HG02642 (cell line): Measurements from ENCODE around the gene CFAP46.

Experiments
- ATAC-seq: cut with Tn5 transposase; IDR thresholded peaks from one replicate; pipeline ENCODE4 v1.9.1; 2021; ENCODE audit warnings: mild to moderate bottlenecking; ENCODE audit not compliant: unreplicated experiment, poor library complexity

Gene CFAP46

DNA sequence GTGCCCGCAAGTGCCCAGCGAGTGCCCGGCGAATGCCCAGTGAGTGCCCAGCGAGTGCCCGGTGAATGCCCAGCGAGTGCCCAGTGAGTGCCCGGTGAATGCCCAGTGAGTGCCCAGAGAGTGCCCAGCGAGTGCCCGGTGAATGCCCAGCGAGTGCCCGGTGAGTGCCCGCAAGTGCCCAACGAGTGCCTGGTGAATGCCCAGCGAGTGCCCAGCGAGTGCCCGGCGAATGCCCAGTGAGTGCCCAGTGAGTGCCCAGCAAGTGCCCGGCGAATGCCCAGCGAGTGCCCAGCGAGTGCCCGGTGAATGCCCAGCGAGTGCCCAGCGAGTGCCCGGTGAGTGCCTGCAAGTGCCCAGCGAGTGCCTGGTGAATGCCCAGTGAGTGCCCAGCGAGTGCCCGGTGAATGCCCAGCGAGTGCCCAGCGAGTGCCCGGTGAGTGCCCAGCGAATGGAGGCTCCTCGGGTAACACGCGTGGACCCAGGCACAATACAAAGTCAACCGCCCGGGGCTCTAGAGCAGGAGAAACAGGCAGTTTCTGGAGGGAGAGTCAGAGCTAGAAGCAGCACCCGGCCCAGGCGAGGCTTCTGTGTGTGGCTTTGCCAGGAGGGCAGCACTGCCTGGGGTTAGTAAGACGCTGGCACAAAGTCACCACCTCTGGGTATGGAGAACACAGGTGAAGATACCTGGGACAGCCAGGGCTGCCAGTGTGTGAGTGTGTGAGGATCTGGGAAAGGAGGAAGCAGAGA is 38.2 kb upstream of the CFAP46 start:
- no peak for ATAC-seq

DNA sequence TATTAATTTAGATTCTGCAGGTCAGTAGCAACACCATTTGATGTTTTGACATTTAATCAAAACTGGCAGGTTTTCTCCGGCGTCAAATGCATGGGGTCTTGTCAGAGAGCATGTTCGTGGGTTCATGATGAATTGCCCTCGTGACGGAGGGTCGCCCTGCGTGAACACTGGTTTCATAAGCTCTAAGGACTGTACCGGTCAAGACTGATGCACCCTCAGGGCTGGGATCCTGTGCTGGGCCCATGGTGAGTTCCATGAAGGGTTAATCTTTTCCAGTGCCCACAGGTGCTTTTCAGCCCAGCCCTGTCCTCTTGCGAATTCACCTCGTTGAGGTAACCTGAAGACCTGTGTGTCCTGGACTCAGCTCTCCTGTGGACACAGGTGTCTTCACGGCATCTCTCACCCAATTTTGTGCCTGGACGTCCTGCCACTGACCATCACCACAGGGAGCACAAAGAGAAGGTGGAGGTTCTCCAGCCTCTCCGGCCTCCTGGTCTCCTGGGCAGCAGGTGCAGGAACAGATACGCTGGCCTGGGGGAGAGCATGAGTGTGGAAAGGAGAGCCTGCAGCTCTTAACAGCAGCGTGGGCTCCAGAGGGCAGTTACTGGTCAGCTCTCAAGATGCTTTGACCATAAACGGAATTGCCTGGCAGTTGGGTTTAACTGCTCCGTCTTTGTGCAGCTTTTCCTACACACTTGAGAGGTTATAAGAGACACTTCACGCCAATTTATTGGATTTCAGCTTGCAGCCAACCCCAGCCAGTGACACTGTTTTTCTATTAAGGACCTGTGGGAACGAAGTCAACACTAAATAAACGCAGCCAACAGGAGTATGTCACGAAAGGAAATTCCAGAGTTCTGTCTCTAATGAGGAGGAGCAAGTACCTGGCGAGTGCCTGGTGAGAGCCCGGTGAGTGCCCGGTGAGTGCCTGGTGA is 37.4 kb upstream of the CFAP46 start:
- ATAC-seq: no peak

DNA sequence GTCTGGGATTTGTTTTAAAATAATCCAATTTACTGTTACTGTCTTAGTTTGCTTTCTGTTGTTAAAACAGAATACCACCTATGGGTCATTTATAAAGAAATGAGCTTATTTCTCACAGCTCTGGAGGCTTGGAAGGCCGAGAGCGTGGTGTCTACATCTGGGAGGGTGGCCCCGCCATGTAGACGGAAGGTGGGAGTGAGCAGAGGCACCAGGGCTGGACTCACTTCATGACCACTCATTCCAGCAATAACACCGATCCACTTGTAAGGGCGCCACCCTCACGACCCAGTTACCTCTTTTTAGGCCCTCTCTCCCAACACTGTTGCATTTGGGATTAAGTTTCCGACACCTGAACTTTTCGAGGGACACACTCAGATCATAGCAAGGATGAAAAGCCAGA is 36.2 kb upstream of the CFAP46 start:
- ATAC-seq: no peak

GRCh38 chr10:132977807-132978206 is 35.4 kb upstream of the CFAP46 start:
- ATAC-seq: no peak

- ATAC-seq: no peak
Measured at GRCh38 chr10:132977076-132977475, 34.7 kb upstream of the CFAP46 start.

DNA sequence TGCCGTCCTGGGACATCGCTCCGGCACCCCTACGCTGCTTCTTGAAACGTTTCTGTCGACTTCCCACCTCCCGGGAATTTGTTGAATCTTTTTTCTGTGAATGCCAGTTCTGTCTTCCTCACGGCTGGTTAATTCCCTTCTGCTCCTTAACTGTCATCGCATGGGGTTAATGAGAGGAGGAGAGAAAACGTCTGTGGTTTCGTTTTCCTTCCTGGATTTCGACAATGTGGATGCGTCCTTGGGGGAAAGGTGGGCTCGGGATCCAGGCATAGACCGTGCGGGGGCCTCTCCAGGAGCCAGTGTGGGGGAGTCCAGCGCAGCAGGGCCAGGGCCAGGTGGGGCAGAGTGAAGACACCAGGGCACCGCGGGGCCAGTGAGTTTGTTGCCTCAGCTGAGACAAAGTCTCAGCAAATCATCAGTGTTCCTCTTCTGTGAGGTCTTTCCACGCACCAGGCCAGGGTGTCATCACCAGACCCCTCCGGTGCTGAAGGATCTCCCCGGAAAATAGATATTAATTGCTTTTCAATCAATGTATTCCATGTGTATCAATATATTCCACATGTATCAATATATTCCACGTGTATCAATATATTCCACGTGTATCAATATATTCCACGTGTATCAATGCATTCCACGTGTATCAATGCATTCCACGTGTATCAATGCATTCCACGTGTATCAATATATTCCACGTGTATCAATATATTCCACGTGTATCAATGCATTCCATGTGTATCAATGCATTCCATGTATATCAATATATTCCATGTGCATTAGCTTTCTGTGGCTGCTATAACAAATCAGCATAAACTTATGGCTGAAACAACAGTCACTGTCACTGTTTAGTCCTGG is 33.7 kb upstream of the CFAP46 start:
- no peak for ATAC-seq

GRCh38 chr10:132974886-132975830 is 32.8 kb upstream of the CFAP46 start:
- no peak for ATAC-seq

DNA sequence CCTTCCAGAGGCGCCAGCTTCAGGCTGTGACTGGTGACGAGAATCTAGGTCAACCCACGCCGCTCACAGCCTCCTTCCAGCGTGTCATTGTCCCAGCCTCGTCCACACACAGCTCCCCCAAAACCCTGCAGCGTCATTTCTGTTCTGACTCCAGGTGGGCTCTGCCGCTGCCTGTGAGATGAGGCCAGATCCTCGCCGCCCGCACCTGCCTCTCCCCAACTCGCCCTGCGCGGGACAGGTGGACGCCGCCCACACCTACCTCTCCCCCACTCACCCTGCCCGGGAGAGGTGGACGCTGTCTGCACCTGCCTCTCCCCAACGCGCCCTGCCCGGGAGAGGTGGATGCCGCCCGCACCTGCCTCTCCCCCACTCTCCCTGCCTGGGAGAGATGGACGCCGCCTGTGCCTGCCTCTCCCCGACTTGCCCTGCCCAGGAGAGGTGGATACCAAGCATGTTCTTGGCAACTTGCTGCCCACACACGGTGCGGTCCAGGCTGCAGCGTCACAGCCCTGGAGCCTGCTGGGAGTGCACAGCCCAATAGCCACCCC is 32.0 kb upstream of the CFAP46 start:
- ATAC-seq: no peak

- ATAC-seq: no peak
Measured at GRCh38 chr10:132973903-132974241, 31.5 kb upstream of the CFAP46 start.

- ATAC-seq: no peak
Measured at GRCh38 chr10:132972986-132973902, 30.9 kb upstream of the CFAP46 start.

- no peak for ATAC-seq
Measured at GRCh38 chr10:132972149-132972985, 30.0 kb upstream of the CFAP46 start.

GRCh38 chr10:132971448-132972148 is 29.2 kb upstream of the CFAP46 start:
- no peak for ATAC-seq

GRCh38 chr10:132970641-132971438 is 28.5 kb upstream of the CFAP46 start:
- ATAC-seq: no peak

DNA sequence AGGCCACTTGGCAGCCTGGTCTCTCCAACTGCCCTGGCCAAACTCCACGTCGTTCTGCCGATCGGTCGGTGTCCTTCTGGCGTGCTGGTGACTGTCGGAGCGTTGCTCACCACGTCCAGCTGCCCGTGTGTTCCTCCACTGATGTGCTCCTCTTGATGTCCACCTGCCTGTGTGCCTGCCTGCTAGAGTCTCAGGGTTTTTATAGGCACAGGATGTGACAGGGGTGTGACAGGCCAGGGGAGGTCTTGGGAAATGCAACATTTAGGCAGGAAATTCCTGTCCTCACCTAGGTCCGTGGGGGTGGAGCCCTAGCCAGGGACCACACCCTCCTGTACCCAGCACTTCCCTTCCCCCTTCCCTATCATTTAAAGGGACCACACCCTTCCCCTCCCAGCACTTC is 25.2 kb upstream of the CFAP46 start:
- no peak for ATAC-seq

DNA sequence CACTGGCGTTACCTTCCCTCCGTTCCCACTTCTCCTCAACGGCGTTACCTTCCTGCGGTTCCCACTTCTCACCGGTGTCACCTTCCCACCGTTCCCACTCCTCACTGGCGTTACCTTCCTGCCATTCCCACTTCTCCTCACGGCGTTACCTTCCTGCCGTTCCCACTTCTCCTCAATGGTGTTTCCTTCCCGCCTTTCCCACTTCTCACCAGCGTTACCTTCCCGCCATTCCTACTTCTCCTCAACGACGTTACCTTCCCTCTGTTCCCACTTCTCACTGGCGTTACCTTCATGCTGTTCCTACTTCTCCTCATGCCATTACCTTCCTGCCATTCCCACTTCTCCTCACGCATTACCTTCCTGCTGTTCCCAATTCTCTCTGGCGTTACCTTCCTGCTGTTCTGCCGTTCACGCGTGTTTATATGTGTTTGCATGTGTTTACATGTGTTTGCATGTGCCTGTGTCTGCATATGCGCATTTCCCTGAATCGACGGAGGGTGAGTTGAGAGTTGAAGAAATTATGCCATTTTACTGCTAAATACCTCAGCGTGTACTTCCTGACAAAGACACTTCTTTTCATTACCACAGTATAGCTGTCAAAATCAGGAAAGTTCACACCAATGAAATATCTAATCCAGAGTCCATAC is 23.2 kb upstream of the CFAP46 start:
- no peak for ATAC-seq
